ENCODE results near the gene CLEC16A. TPM values are rescaled to one million over a fixed set of nuclear protein-coding genes. Genes with fewer than 3 reads are reported as not detected.

Gene CLEC16A
- total RNA-seq, 2 experiments from 2014 or later = 31.1 to 34.1 TPM

GRCh38 chr16:10930755-10931093, 13.6 kb upstream of the CLEC16A start:
- peaks cover 14% of the 10 kb centered on the region for H3K36me3 Mint-ChIP-seq
- POLR2A ChIA-PET = no interaction called here
- H3K9me3 Mint-ChIP-seq = no peaks in the 10 kb centered on the region
- peaks cover 28% of the 10 kb centered on the region for H3K4me1 Mint-ChIP-seq
- no peak overlapping the region for H3K27ac Mint-ChIP-seq
- no peaks in the 10 kb centered on the region for H3K27me3 Mint-ChIP-seq
- ATAC-seq (ENCODE audit: low read depth) = no peak
- H3K4me3 Mint-ChIP-seq = no peak overlapping the region
- no peak for DNase-seq

DNA sequence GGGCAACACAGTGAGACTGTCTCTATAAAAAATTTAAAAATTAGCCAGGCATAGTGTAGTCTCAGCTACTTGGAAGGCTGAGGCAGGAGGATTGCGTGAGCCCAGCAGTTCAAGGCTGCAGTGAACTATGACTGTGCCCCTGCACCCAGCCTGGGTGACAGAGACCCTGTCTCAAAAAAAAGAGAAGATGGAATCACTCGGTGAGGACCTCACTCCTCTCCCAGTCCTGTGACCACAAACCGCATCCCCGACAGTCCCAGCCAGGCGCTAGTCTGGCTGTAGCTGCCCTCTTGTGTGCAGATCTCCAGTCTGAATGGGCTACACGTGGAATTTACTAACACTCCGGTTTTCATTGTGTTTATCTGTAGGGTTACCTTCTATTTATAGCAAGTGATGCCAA, 13.2 kb upstream of the CLEC16A start:
- no peak overlapping the region for H3K4me3 Mint-ChIP-seq
- no peak overlapping the region for H3K27ac Mint-ChIP-seq
- ATAC-seq (ENCODE audit: low read depth) (no peak), DNase-seq (no peak)
- no peaks in the 10 kb centered on the region for H3K9me3 Mint-ChIP-seq
- peaks cover 30% of the 10 kb centered on the region for H3K4me1 Mint-ChIP-seq
- H3K27me3 Mint-ChIP-seq = no peaks in the 10 kb centered on the region
- peaks cover 15% of the 10 kb centered on the region for H3K36me3 Mint-ChIP-seq
- POLR2A ChIA-PET = interaction anchor here (1.3 kb wide), 1 partner anchor 10 kb away, joined by 3 read pairs; no protein-coding TSS in a partner anchor

GRCh38 chr16:10931977-10932632, 12.3 kb upstream of the CLEC16A start:
- Mint-ChIP-seq H3K4me1 (peaks cover 39% of the 10 kb centered on the region), H3K27me3 (no peaks in the 10 kb centered on the region), H3K36me3 (peaks cover 15% of the 10 kb centered on the region), H3K9me3 (no peaks in the 10 kb centered on the region), H3K4me3 (no peak overlapping the region), H3K27ac (no peak overlapping the region)
- ATAC-seq (ENCODE audit: low read depth) (no peak), DNase-seq (no peak)
- POLR2A ChIA-PET = interaction anchor here (1.3 kb wide), 1 partner anchor 9 kb away, joined by 3 read pairs; no protein-coding TSS in a partner anchor

DNA sequence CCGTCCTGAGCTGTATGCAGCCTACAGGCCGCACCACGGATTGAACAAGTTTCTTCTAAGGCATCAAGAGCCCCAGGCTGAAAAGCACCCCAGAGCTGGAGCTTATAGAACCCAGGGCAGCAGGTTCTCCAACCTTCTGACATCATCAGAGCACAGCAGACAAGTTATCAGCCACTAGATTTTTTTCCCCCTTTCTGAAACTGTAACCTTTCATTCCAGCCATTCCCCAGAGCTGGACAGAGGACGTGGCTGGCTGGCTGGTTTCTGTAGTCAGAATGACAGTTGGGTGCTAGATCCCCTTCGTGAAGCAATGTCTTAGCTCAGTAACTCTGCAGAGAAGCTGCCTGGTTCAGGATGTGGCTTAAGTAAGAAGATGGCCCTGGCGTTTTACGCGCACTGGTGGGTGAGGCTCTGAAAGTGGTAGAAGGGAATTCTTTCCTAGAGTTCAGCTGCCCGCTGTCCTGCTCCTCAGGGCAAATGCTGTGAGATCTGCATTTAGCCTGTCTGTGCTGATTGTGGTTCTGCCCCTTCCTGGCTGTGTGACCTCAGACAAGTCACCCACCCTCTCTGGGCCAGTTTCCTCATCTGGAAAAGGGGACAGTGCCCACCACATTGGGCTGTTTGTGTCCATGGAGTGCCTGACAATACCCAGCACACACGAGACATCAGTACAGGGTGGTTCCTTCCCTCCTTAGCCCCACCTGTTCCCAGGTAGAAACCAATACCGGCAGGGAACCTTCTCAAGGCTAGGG, 11.2 kb upstream of the CLEC16A start:
- Mint-ChIP-seq H3K27ac (peak overlapping the region; percentile 36), H3K27me3 (no peaks in the 10 kb centered on the region), H3K9me3 (no peaks in the 10 kb centered on the region), H3K36me3 (peaks cover 10% of the 10 kb centered on the region), H3K4me1 (peaks cover 50% of the 10 kb centered on the region), H3K4me3 (no peak overlapping the region)
- ATAC-seq (ENCODE audit: low read depth) = no peak
- POLR2A ChIA-PET = interaction anchor here (1.0 kb wide), 1 partner anchor 56 kb away, joined by 4 read pairs; the partner anchor contains the start of gene CIITA
- no peak for DNase-seq

DNA sequence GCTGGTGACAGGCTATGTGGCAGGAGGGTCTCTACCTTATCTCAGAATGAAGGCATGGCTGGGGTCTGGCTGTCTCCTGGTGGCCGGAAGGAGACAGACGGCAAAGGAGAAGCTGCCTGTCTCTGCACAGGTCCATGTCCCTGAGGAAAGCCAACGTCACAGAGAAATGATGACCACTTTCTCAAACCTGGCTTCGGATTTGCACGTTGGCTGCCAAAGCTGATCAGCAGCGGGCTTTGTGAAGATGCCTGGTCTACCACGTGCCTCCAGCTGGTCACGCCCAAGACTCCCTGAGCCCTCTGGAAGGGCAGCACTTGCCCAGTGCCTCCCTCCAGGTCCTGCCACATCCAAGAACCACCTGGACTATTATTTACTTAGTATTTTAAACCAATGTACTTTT, 10.5 kb upstream of the CLEC16A start:
- Mint-ChIP-seq H3K36me3 (peaks cover 11% of the 10 kb centered on the region), H3K27me3 (no peaks in the 10 kb centered on the region), H3K4me3 (no peak overlapping the region), H3K4me1 (peaks cover 57% of the 10 kb centered on the region), H3K9me3 (no peaks in the 10 kb centered on the region), H3K27ac (peak overlapping the region; percentile 10)
- DNase-seq = no peak
- no peak for ATAC-seq (ENCODE audit: low read depth)
- POLR2A ChIA-PET = no interaction called here

DNA sequence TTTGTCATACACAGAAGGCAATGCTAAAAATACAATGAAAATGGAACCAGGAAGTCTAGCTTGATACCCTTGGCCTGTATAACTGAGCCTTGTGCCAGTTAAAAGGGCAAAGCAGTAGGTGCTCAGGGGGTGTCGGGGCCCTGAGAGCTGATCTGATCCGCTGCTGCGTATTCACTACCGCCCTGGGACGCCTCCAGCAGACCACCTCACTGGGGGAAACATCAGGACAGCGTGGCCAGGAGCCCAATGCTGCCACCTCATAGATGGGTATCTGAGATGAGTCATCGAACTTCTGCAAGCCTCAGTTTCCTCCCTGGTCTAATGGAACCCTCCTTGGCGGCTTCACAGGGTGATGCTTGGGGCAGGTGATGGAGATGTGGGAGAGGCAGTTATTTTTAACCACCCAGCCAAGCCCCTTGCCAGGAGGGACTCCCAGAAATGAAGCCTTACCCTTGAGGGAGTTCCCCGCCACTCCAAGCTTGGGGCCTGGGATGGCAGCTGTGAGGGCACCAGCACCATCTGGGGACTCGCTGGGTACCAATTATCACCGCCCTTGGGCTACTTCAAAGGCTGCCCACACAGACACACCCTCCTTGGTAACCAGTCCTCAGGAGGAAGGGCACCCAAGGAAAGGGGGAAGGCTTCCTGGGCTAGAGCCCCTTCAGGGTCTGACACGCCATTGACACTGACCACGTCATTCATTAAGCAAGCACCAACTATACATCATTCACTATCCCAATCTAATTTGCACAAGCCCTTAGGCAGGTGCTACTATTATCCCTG, 9.8 kb upstream of the CLEC16A start:
- H3K4me3 Mint-ChIP-seq = no peak overlapping the region
- DNase-seq (no peak), ATAC-seq (ENCODE audit: low read depth) (no peak)
- POLR2A ChIA-PET = no interaction called here
- H3K9me3 Mint-ChIP-seq = no peaks in the 10 kb centered on the region
- no peak overlapping the region for H3K27ac Mint-ChIP-seq
- H3K4me1 Mint-ChIP-seq = peaks cover 63% of the 10 kb centered on the region
- H3K36me3 Mint-ChIP-seq = peaks cover 14% of the 10 kb centered on the region
- no peaks in the 10 kb centered on the region for H3K27me3 Mint-ChIP-seq

- H3K9me3 Mint-ChIP-seq = no peaks in the 10 kb centered on the region
- peaks cover 67% of the 10 kb centered on the region for H3K4me1 Mint-ChIP-seq
- H3K36me3 Mint-ChIP-seq = peaks cover 16% of the 10 kb centered on the region
- ATAC-seq (ENCODE audit: low read depth) = no peak
- POLR2A ChIA-PET = no interaction called here
- no peak overlapping the region for H3K4me3 Mint-ChIP-seq
- H3K27me3 Mint-ChIP-seq = no peaks in the 10 kb centered on the region
- no peak overlapping the region for H3K27ac Mint-ChIP-seq
- no peak for DNase-seq
Observed at GRCh38 chr16:10935226-10935915, 9.0 kb upstream of the CLEC16A start.

DNA sequence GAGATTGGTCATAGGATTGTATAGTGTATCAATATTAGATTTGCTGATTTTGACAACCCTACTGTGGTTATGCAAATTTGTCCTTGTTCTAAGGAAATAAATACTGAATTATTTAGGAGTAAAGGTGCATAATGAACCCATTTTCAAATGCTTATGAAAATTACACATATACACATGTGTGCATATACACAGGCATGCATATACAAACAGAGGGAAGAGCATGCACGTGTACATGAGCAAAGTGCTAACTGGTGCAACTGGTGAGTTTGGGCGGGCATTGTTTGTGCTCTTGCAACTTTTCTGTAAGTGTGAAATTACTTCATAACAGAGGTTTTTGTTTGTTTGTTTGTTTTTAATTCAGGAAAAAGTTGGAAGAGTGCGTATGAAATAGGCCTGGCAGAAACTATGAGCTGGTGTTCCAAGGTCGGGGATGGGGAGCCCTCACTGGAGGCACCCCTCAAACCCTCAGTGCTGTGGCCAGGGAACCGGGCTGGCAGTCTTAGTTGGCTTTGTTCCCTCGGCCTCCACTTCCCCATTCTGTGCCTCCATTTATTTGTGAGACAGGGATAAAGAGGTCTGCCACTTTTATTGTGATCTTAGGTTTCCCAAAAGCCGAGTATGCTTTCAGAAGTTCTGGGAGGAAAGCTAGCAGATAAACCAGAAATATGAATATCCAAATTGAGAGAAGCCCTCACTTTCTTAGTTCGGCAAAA, 7.9 kb upstream of the CLEC16A start:
- H3K4me1 Mint-ChIP-seq = peaks cover 71% of the 10 kb centered on the region
- DNase-seq = no peak
- ATAC-seq (ENCODE audit: low read depth) = no peak
- no peaks in the 10 kb centered on the region for H3K9me3 Mint-ChIP-seq
- H3K27ac Mint-ChIP-seq = peak overlapping the region; percentile 13
- no peaks in the 10 kb centered on the region for H3K27me3 Mint-ChIP-seq
- peak overlapping the region; percentile 92 for H3K4me3 Mint-ChIP-seq
- H3K36me3 Mint-ChIP-seq = peaks cover 12% of the 10 kb centered on the region
- POLR2A ChIA-PET = interaction anchor here (1.2 to 2.8 kb wide), 2 partner anchors 58 to 192 kb away, joined by 4 to 13 read pairs; partner anchors contain the start of gene NUBP1

GRCh38 chr16:10937068-10937859, 7.1 kb upstream of the CLEC16A start:
- DNase-seq (no peak), ATAC-seq (ENCODE audit: low read depth) (no peak)
- Mint-ChIP-seq H3K4me1 (peaks cover 69% of the 10 kb centered on the region), H3K27me3 (no peaks in the 10 kb centered on the region), H3K4me3 (peak overlapping the region; percentile 92), H3K36me3 (peaks cover 9% of the 10 kb centered on the region), H3K9me3 (no peaks in the 10 kb centered on the region), H3K27ac (peak overlapping the region; percentile 54)
- POLR2A ChIA-PET = interaction anchor here (0.6 to 2.8 kb wide), 3 partner anchors 58 to 198 kb away, joined by 4 to 13 read pairs (median 5); partner anchors contain the start of gene NUBP1

DNA sequence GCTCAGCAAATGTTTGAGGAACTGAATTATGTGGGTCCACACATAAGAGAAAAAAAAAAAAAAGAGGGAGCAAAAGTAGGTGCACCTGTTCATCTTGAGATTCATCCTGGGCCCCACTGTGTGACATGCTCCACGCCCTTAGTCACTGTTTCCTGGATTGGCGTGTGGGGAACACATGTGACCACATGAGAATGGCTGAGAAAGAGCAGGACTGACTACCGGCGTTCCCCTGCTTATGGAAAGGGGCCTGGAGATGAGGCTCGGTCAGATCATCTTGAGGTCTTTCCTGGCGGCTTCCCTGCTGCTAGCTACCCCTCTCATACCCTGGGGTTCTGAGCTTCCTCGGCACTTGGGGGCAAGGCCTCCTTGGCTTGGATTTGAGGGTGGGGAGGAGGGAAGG, 6.0 kb upstream of the CLEC16A start:
- POLR2A ChIA-PET = interaction anchor here (2.8 kb wide), 1 partner anchor 194 kb away, joined by 13 read pairs; the partner anchor contains the start of gene NUBP1
- Mint-ChIP-seq H3K27me3 (no peaks in the 10 kb centered on the region), H3K36me3 (peaks cover 9% of the 10 kb centered on the region), H3K9me3 (no peaks in the 10 kb centered on the region), H3K4me1 (peaks cover 71% of the 10 kb centered on the region), H3K4me3 (peak overlapping the region; percentile 92), H3K27ac (peak overlapping the region; percentile 54)
- ATAC-seq (ENCODE audit: low read depth) (no peak), DNase-seq (no peak)

DNA sequence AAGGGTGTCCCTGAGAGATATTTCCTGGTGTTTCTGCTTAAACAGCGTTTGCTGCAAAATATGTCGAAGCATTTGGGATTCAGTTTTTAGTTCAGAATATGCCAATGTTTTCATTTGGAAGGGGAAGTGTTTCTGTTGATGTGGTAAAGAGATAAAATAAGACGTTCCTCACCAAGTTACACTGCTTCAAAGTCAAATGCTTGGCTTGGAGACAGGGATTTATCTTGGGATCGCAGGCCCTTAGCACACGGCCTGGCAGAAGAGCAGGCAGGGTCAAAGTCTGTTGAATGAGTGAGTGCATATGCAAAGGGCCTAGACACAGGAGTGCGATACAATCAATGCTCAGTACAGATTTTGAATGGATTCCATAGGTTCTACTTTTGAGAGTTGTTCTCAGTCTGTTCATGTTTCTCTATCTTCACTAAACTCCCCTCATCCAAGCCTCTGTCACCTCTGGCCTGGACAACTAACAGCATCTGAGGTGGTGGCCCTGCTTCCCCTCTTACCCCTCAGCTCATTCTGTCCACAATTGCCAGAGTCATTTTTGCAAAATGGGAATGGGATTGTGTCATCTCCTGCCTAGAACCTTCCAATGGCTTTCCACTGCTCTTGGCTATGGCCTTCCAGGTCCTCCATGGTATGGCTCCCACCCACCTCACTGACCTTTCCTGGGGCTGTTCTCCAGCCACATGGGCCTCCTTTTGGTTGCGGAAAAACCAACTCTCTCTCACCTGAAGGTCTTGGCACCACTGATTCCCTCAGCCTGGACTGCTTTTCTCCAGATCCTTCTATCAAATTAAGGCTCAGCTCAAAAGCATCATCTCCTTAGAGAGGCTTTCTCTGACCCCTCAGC, 5.3 kb upstream of the CLEC16A start:
- no peak for ATAC-seq (ENCODE audit: low read depth)
- POLR2A ChIA-PET = interaction anchor here (1.0 to 2.8 kb wide), 2 partner anchors 60 to 195 kb away, joined by 3 to 13 read pairs; partner anchors contain the start of gene NUBP1
- DNase-seq = no peak

More for the DNA sequence above, 5.3 kb upstream of the CLEC16A start:
- Mint-ChIP-seq H3K4me1 (peaks cover 71% of the 10 kb centered on the region), H3K27me3 (no peaks in the 10 kb centered on the region), H3K9me3 (no peaks in the 10 kb centered on the region), H3K36me3 (peaks cover 9% of the 10 kb centered on the region), H3K4me3 (peak overlapping the region; percentile 92), H3K27ac (peak overlapping the region; percentile 54)
